Neuronal stem cell (in vitro differentiated cells): ENCODE data around the gene GIMAP5. TPM values are rescaled to one million over a fixed set of nuclear protein-coding genes. Genes with fewer than 3 reads are reported as not detected.

ENCODE experiments used
- DNase-seq: peaks from one replicate; pipeline ENCODE4 v3.0.0-alpha.2; 2013; ENCODE audit warnings: low spot score
- H2AFZ ChIP-seq: one replicate; pipeline ENCODE4 v1.6.1; 2013; ENCODE audit warnings: mild to moderate bottlenecking, low read length, inconsistent platforms
- H2AK5ac ChIP-seq: 2 replicates; pipeline ENCODE4 v1.6.1; 2013; ENCODE audit warnings: low read depth, mild to moderate bottlenecking, inconsistent platforms, low read length, moderate library complexity, mixed read lengths
- H2BK120ac ChIP-seq: 2 replicates; pipeline ENCODE4 v1.6.1; 2013; ENCODE audit warnings: low read depth, mild to moderate bottlenecking, inconsistent platforms, low read length, moderate library complexity, mixed read lengths
- H2BK12ac ChIP-seq: one replicate; pipeline ENCODE4 v1.6.1; 2013; ENCODE audit warnings: low read length, inconsistent platforms
- H2BK15ac ChIP-seq: 2 replicates; pipeline ENCODE4 v1.6.1; 2013; ENCODE audit warnings: mild to moderate bottlenecking, low read length, inconsistent platforms, mixed read lengths
- H2BK5ac ChIP-seq: one replicate; pipeline ENCODE4 v1.6.1; 2013; ENCODE audit warnings: inconsistent platforms, mild to moderate bottlenecking, low read length, moderate library complexity
- H3K14ac ChIP-seq: one replicate; pipeline ENCODE4 v1.6.1; 2013; ENCODE audit warnings: low read length, inconsistent platforms
- H3K18ac ChIP-seq: 2 replicates; pipeline ENCODE4 v1.6.1; 2013; ENCODE audit warnings: low read length, inconsistent platforms
- H3K23ac ChIP-seq: 2 replicates; pipeline ENCODE4 v1.6.1; 2013; ENCODE audit warnings: low read depth, mild to moderate bottlenecking, mixed read lengths, low read length, inconsistent platforms; ENCODE audit not compliant: poor library complexity
- H3K27ac ChIP-seq: replicated peaks from 3 replicates; pipeline ENCODE4 v1.5.1; 2013; ENCODE audit warnings: low read length, inconsistent platforms
- H3K27me3 ChIP-seq, 3 experiments: 2 replicates each; pipeline ENCODE4 v1.6.1; 2013; ENCODE audit warnings: low read length in 3 of 3, mild to moderate bottlenecking in 2 of 3, inconsistent platforms in 1 of 3, low read depth in 1 of 3, mixed read lengths in 1 of 3, moderate library complexity in 1 of 3; ENCODE audit not compliant: control insufficient read depth in 3 of 3, insufficient read depth in 3 of 3
- H3K36me3 ChIP-seq, 2 donors: replicated peaks in 1 of 2; 2 replicates each; pipeline ENCODE4 v1.6.1; 2013; ENCODE audit warnings: low read length in 2 of 2; ENCODE audit not compliant: control insufficient read depth in 2 of 2, insufficient read depth in 2 of 2
- H3K4ac ChIP-seq: 2 replicates; pipeline ENCODE4 v1.6.1; 2013; ENCODE audit warnings: inconsistent platforms, mild to moderate bottlenecking, low read length, moderate library complexity
- H3K4me1 ChIP-seq, 2 donors: 1 replicate in 1 of 2; 2 replicates in 1 of 2; pipeline ENCODE4 v1.6.1; 2013; ENCODE audit warnings: low read length in 2 of 2, low read depth in 1 of 2; ENCODE audit not compliant: control insufficient read depth in 2 of 2, insufficient read depth in 1 of 2
- H3K4me2 ChIP-seq: one replicate; pipeline ENCODE4 v1.6.1; 2013; ENCODE audit warnings: mild to moderate bottlenecking, low read length, inconsistent platforms; ENCODE audit not compliant: insufficient read depth, poor library complexity, severe bottlenecking
- H3K4me3 ChIP-seq, 2 donors: 2 replicates each; pipeline ENCODE4 v1.5.1; 2013; ENCODE audit warnings: low read length in 2 of 2, mild to moderate bottlenecking in 2 of 2, inconsistent platforms in 1 of 2, moderate library complexity in 1 of 2
- H3K79me1 ChIP-seq: one replicate; pipeline ENCODE4 v1.6.1; 2013; ENCODE audit warnings: low read depth, mild to moderate bottlenecking, inconsistent platforms, low read length, moderate library complexity
- H3K9ac ChIP-seq: one replicate; pipeline ENCODE4 v1.6.1; 2013; ENCODE audit warnings: mild to moderate bottlenecking, low read depth, low read length, inconsistent platforms; ENCODE audit not compliant: poor library complexity
- H3K9me3 ChIP-seq, 2 donors: replicated peaks in 1 of 2; 2 replicates each; pipeline versions ENCODE3 to v1.6.1; 2013; ENCODE audit warnings: low read length in 2 of 2, mild to moderate bottlenecking in 2 of 2, inconsistent platforms in 1 of 2, low read depth in 1 of 2, mixed read lengths in 1 of 2, moderate library complexity in 1 of 2; ENCODE audit not compliant: control insufficient read depth in 2 of 2, insufficient read depth in 1 of 2
- H4K8ac ChIP-seq: one replicate; pipeline ENCODE4 v1.6.1; 2013; ENCODE audit warnings: low read depth, mild to moderate bottlenecking, inconsistent platforms, low read length, moderate library complexity
- H4K91ac ChIP-seq: one replicate; pipeline ENCODE4 v1.6.1; 2013; ENCODE audit warnings: low read length, low read depth, mild to moderate bottlenecking, inconsistent platforms; ENCODE audit not compliant: poor library complexity
- WGBS, 2 donors: extraction: QIAGEN DNeasy Blood & Tissue Kit; methylation state at CpG; one replicate each; pipeline ENCODE4 v1.1.7; 2013; ENCODE audit warnings: missing lambda C conversion rate in 2 of 2, mixed read lengths in 1 of 2; ENCODE audit not compliant: insufficient read length in 2 of 2, insufficient replicate concordance in 1 of 2; ENCODE audit errors: extremely low coverage in 2 of 2; 5-methylcytosine and 5-hydroxymethylcytosine counted together
- polyA plus RNA-seq, 2 experiments: library from polyadenylated mRNA; stranded (reverse); fragments of 200-250 nt; gene quantifications; one replicate each; pipeline ENCODE4 v1.2.3, GENCODE V29; 2013

Gene GIMAP5
- not detected for polyA plus RNA-seq (2013, experiment 1 of 2)
- not detected for polyA plus RNA-seq (2013, experiment 2 of 2)

- no peak within 1 kb of the TSS for H2BK12ac ChIP-seq
- DNase-seq = no peak
- no peaks in the 10 kb centered on the region for H3K36me3 ChIP-seq
- no peak within 1 kb of the TSS for H3K4me3 ChIP-seq
- no peak within 1 kb of the TSS for H2BK5ac ChIP-seq
- H3K4me1 ChIP-seq = no peaks in the 10 kb centered on the region
- H2BK15ac ChIP-seq = peak within 1 kb of the TSS; percentile 50
- H3K4me2 ChIP-seq = no peak within 1 kb of the TSS
- H3K23ac ChIP-seq = no peak within 1 kb of the TSS
- no peak within 1 kb of the TSS for H3K27ac ChIP-seq
- no peak within 1 kb of the TSS for H4K91ac ChIP-seq
- no peak within 1 kb of the TSS for H3K9ac ChIP-seq
- H3K79me1 ChIP-seq = no peaks in the 10 kb centered on the region
- no peak within 1 kb of the TSS for H2BK120ac ChIP-seq
- peak within 1 kb of the TSS; percentile 60 for H2AFZ ChIP-seq
- no CpG with 5 or more reads among the region's 14 CpGs for WGBS, 2 donors
- peaks cover 0 to 1% of the 10 kb centered on the region in 2 donors for H3K9me3 ChIP-seq
- no peak within 1 kb of the TSS for H3K14ac ChIP-seq
- no peak within 1 kb of the TSS for H3K4ac ChIP-seq
- peak within 1 kb of the TSS; percentile 97 for H4K8ac ChIP-seq
- H3K18ac ChIP-seq = no peak within 1 kb of the TSS
- peaks cover 0 to 6% (median 4%) of the 10 kb centered on the region in 3 experiments for H3K27me3 ChIP-seq
- H2AK5ac ChIP-seq = no peak within 1 kb of the TSS
Observed at GRCh38 chr7:150737265-150738055, at the start of gene GIMAP5. Gene GIMAP5, plus strand, starts transcription at chr7:150737418. Its CDS starts 3,467 bp downstream, at chr7:150740885.

DNA sequence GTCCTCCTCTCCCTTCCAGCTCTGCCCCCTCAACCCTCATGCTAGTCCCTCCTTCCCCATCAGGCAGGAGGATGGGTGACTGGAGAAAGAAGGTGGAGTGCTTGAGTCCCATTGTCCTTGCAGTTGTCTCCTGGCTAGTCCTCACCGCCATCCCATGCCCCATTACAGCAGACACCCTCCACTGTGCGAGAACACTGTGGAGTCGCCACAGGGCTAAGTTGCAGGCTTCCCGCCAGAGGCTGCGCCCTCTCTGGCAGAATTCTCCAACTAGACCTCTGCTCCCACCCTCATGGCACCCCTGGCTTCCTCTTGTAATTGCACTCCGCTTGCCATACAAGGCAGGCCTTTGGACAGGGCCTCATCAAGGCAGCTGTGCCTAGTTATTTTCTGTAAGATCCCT, 48.6 kb upstream of the GIMAP5 start:
- H2AK5ac ChIP-seq = peak overlapping the region; percentile 26
- H2BK15ac ChIP-seq = no peak overlapping the region
- peaks cover 0 to 2% of the 10 kb centered on the region in 2 donors for H3K9me3 ChIP-seq
- no CpG with 5 or more reads among the region's 6 CpGs for WGBS, 2 donors
- peak overlapping the region; percentile 61 for H3K9ac ChIP-seq
- no peak overlapping the region for H4K8ac ChIP-seq
- no peak for DNase-seq
- H3K27ac ChIP-seq = no peak overlapping the region
- no peak overlapping the region for H3K4me3 ChIP-seq
- no peak overlapping the region for H3K18ac ChIP-seq
- no peak overlapping the region for H3K23ac ChIP-seq
- no peak overlapping the region for H3K4me2 ChIP-seq
- H2BK5ac ChIP-seq = no peak overlapping the region
- no peaks in the 10 kb centered on the region for H3K79me1 ChIP-seq
- no peaks in the 10 kb centered on the region for H3K36me3 ChIP-seq
- H3K4me1 ChIP-seq = no peaks in the 10 kb centered on the region
- no peak overlapping the region for H4K91ac ChIP-seq
- no peaks in the 10 kb centered on the region for H3K27me3 ChIP-seq
- H2AFZ ChIP-seq = no peak overlapping the region
- H3K14ac ChIP-seq = peak overlapping the region; percentile 25
- no peak overlapping the region for H2BK12ac ChIP-seq
- H3K4ac ChIP-seq = no peak overlapping the region
- no peak overlapping the region for H2BK120ac ChIP-seq

GRCh38 chr7:150695654-150696053, 41.6 kb upstream of the GIMAP5 start:
- Histone ChIP-seq H3K9ac (no peak overlapping the region), H3K79me1 (no peaks in the 10 kb centered on the region), H2AK5ac (no peak overlapping the region), H2BK15ac (no peak overlapping the region), H3K36me3 (no peaks in the 10 kb centered on the region), H2BK120ac (no peak overlapping the region), H3K27ac (no peak overlapping the region), H3K4ac (no peak overlapping the region), H2BK12ac (no peak overlapping the region), H4K8ac (no peak overlapping the region), H3K27me3 (no peaks in the 10 kb centered on the region), H3K4me1 (no peaks in the 10 kb centered on the region), H3K9me3 (no peaks in the 10 kb centered on the region), H3K14ac (no peak overlapping the region), H3K4me3 (no peak overlapping the region), H2BK5ac (no peak overlapping the region), H4K91ac (no peak overlapping the region), H3K23ac (no peak overlapping the region), H3K4me2 (no peak overlapping the region), H2AFZ (no peak overlapping the region), H3K18ac (no peak overlapping the region)
- WGBS, 2 donors = no CpG with 5 or more reads among the region's 2 CpGs
- no peak for DNase-seq

GRCh38 chr7:150703209-150703608, 34.0 kb upstream of the GIMAP5 start:
- no peak overlapping the region for H3K23ac ChIP-seq
- H3K4me3 ChIP-seq = no peak overlapping the region
- no peak overlapping the region for H2AFZ ChIP-seq
- no peak overlapping the region for H3K14ac ChIP-seq
- no peak overlapping the region for H3K18ac ChIP-seq
- no peak overlapping the region for H2AK5ac ChIP-seq
- no peak overlapping the region for H4K91ac ChIP-seq
- no peaks in the 10 kb centered on the region for H3K27me3 ChIP-seq
- H4K8ac ChIP-seq = no peak overlapping the region
- no peak overlapping the region for H2BK15ac ChIP-seq
- no peak overlapping the region for H3K9ac ChIP-seq
- WGBS, 2 donors = no CpG with 5 or more reads among the region's 1 CpG
- H2BK5ac ChIP-seq = no peak overlapping the region
- H3K36me3 ChIP-seq = no peaks in the 10 kb centered on the region
- peaks cover 0 to 2% of the 10 kb centered on the region in 2 donors for H3K9me3 ChIP-seq
- H2BK12ac ChIP-seq = no peak overlapping the region
- H3K4me2 ChIP-seq = no peak overlapping the region
- H3K27ac ChIP-seq = no peak overlapping the region
- H3K4ac ChIP-seq = no peak overlapping the region
- H3K79me1 ChIP-seq = no peaks in the 10 kb centered on the region
- no peaks in the 10 kb centered on the region for H3K4me1 ChIP-seq
- no peak overlapping the region for H2BK120ac ChIP-seq
- no peak for DNase-seq
